Large intestine (tissue), 3 donors: Measurements from ENCODE around the gene CEP295NL. TPM values are rescaled to one million over a fixed set of nuclear protein-coding genes. Genes with fewer than 3 reads are reported as not detected.

Experiments used
- DNase-seq, 2 donors: peaks; one replicate each; pipeline versions ENCODE4 v3.0.0 to v3.0.0-alpha.2; 2013
- H3K27ac ChIP-seq: one replicate; pipeline ENCODE4 v1.5.1; 2013; ENCODE audit warnings: low read length
- H3K27me3 ChIP-seq: 2 replicates; pipeline ENCODE4 v1.6.1; 2013; ENCODE audit warnings: low read length; ENCODE audit not compliant: control insufficient read depth, insufficient read depth
- H3K36me3 ChIP-seq: 2 replicates; pipeline ENCODE4 v1.6.1; 2013; ENCODE audit warnings: low read length; ENCODE audit not compliant: control insufficient read depth, insufficient read depth
- H3K4me1 ChIP-seq: one replicate; pipeline ENCODE4 v1.6.1; 2013; ENCODE audit warnings: low read length; ENCODE audit not compliant: control insufficient read depth, insufficient read depth
- H3K4me3 ChIP-seq: one replicate; pipeline ENCODE4 v1.5.1; 2013; ENCODE audit warnings: low read length
- H3K9me3 ChIP-seq: one replicate; pipeline ENCODE4 v1.6.1; 2013; ENCODE audit warnings: mild to moderate bottlenecking, low read depth, low read length, moderate library complexity; ENCODE audit not compliant: control insufficient read depth
- WGBS: methylation state at CpG from one replicate; pipeline ENCODE4 v1.1.5; 2013; ENCODE audit warnings: low lambda C conversion rate; ENCODE audit not compliant: insufficient coverage; 5-methylcytosine and 5-hydroxymethylcytosine counted together
- polyA plus RNA-seq: library from polyadenylated mRNA; unstranded; fragments of 120-200 nt; gene quantifications from one replicate; pipeline ENCODE4 v1.2.1, GENCODE V29; 2013

CEP295NL gene
- polyA plus RNA-seq, 1 donor = 0.24 TPM

DNA sequence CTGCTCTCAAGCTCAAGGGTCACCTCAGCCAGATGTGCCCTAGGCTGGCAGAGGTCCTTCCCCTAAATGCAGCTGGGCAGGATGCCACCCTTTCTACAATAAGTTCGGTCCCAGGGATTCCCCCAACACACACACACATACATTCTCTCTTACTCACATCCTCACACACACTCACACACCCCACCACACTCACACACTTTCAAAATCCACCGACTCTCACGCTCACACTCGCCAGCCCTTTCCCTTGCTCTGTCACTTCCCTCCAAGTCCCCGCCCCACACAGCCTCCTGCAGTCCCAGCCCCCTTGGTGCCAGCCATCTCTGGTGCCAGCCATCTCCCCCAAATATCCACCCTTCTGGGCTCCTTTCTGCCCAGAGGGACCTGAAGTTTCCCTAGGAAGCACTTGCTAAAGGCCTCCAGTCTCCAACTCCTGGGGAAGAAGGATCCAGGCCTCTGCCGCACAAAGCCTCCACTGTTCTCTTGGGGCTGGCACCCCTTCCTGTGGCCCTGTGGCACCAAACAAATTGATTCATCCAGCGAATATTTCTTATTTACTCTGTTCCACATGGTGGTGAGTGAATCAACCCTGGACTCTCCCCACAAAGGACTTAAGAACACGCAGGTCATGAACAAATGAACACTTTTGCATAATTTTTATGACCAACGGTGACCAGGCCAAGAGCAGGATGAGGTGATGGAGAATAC, 58.5 kb downstream of the CEP295NL start:
- no peak overlapping the region for H3K4me3 ChIP-seq
- no CpG with 5 or more reads among the region's 9 CpGs for WGBS
- H3K4me1 ChIP-seq = peaks cover 10% of the 10 kb centered on the region
- no peaks in the 10 kb centered on the region for H3K9me3 ChIP-seq
- no peaks in the 10 kb centered on the region for H3K27me3 ChIP-seq
- no peak overlapping the region for H3K27ac ChIP-seq
- no peaks in the 10 kb centered on the region for H3K36me3 ChIP-seq
- DNase-seq = no peak

DNA sequence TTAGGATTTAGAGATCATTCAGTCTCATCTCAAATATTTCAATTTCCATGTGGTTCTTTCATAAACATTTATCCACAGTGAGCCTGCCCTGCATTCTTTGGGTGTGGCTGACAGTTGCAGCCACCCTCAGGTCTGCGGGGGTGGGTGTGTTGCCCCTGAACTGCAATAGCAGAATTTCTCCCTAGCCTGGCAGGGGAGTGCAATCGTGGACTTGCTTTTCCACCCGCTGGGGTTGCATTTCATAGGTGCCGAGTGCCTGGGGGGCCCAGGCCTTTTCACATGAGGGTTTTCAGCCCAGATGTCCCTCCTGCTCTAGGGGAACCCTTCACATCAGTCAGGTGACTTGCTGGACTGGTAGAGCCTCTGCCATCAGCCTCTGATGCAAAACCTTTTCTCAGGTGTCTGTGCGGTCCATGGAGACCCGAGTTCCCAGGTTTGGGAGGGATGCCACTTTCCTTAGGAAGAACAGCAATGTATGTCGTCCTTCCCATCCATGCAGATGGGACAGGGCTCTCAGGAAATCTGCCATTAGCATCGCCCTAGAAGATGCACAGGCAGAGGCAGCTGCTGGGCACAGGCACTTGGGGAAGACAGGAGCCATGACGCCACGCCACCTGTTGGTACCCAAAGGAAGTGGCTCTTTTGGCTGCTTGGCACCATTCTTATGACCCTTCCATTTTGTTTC, 60.0 kb downstream of the CEP295NL start:
- Histone ChIP-seq H3K27ac (no peak overlapping the region), H3K4me1 (peaks cover 19% of the 10 kb centered on the region), H3K36me3 (no peaks in the 10 kb centered on the region), H3K9me3 (no peaks in the 10 kb centered on the region), H3K4me3 (no peak overlapping the region), H3K27me3 (no peaks in the 10 kb centered on the region)
- no CpG with 5 or more reads among the region's 10 CpGs for WGBS
- no peak for DNase-seq

DNA sequence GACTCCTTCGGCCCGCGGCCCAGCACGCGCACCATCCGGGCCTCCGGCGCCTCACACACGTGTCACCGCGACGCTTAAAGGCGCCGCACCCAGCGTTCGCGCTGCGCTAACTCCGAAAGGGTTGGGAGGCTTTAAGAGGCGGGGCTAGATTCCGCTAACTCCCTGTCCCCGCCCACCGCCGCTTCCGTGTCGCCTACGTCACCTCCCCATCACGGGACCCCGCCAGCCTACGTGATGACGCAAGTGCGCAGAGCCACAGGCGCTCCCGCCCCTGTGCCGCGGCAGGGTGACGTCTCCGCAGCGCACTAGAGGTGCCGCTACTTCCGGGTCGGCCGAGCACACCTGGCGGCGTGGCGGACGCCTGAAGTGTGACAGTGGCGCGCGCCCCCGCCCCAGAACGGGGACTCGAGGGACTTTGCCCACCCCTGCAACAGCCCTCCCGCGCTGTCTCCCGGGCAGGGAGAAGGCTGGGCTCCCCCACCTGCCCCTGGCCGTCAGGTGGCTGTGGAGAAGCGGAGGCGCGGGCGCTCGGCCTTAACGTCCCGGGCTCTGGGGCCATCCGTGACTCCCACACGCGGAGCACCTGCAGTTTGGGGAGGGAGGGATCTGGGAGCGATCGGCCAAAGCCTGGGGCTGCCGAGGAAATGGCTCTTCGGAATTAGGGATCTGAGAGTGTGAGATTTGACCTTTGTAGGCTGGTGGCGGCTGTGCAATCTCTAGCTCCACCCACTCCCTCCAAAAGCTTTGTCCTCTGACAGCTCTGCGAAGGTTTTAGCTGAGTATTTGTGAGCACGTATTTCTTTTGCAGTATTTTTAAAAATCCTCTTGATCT, 62.0 kb downstream of the CEP295NL start, which contains the start of gene USP36:
Gene USP36, minus strand, starts transcription at position 35 of the 832 bp plus-strand sequence. CDS start 4,451 bp downstream, outside the sequence.
- H3K27me3 ChIP-seq = no peaks in the 10 kb centered on the region
- peak; percentile 100 for DNase-seq
- WGBS = no CpG with 5 or more reads among the region's 74 CpGs
- H3K27ac ChIP-seq = peak within 1 kb of the TSS; percentile 100
- peak within 1 kb of the TSS; percentile 97 for H3K4me3 ChIP-seq
- peaks cover 19% of the 10 kb centered on the region for H3K4me1 ChIP-seq
- H3K9me3 ChIP-seq = no peaks in the 10 kb centered on the region
- H3K36me3 ChIP-seq = peaks cover 18% of the 10 kb centered on the region

Other genes with a start within 250 kb of the CEP295NL start
- 40.6 TPM for gene CYTH1, start 120.9 kb downstream of the CEP295NL start, polyA plus RNA-seq
- 49.0 TPM for gene USP36, start 62.4 kb downstream of the CEP295NL start, polyA plus RNA-seq
- gene TIMP2, start 22.2 kb upstream of the CEP295NL start, polyA plus RNA-seq = 89.2 TPM
- 325 TPM for gene LGALS3BP, start 76.7 kb upstream of the CEP295NL start, polyA plus RNA-seq
- 52.1 TPM for gene CANT1, start 106.6 kb upstream of the CEP295NL start, polyA plus RNA-seq
- gene C1QTNF1, start 121.0 kb upstream of the CEP295NL start, polyA plus RNA-seq = 3.1 TPM
- gene ENGASE, start 171.6 kb upstream of the CEP295NL start, polyA plus RNA-seq = 78.0 TPM